ENCODE measurements around the gene SETD6. TPM values are rescaled to one million over a fixed set of nuclear protein-coding genes. Genes with fewer than 3 reads are reported as not detected.

SETD6 gene
- total and polyA plus RNA-seq, 9 of the 15 experiments (the other 6 are each of a cell fraction or from before 2014, with no cell fraction given) = 9.2 to 40.9 (median 19.8) TPM

GRCh38 chr16:58493756-58494431 lies 21.4 kb upstream of the SETD6 start:
- H3K9ac ChIP-seq (ENCODE audit: insufficient read depth in 1 of 2, low read depth in 2 of 2, low read length in 2 of 2) = peak overlapping the region in 1 of 2 experiments; percentile 55; a peak in 1 of 4 replicates
- in situ Hi-C loops (cut with MboI) = loop anchor here (5.0 kb wide), 1 partner anchor 157 kb away; no protein-coding TSS in a partner anchor
- intact Hi-C loops (cut with micrococcal nuclease) = no loop called here

More at GRCh38 chr16:58493756-58494431, 21.4 kb upstream of the SETD6 start:
- Histone ChIP-seq H3K27ac (ENCODE audit: extremely low read depth, low read depth, low read length) (no peak overlapping the region), H3K4me2 (ENCODE audit: insufficient read depth, low read length) (no peak overlapping the region), H3K27me3 (ENCODE audit: control insufficient read depth in 2 of 2, insufficient read depth in 2 of 2, low read length in 2 of 2) (peaks cover 0 to 33% of the 10 kb centered on the region in 2 experiments; a peak in 3 of 5 replicates), H2AFZ (ENCODE audit: low read depth, low read length) (no peak overlapping the region), H3K4me1 (replicated peaks in 1 of 2; ENCODE audit: control insufficient read depth in 2 of 2, insufficient read depth in 2 of 2, low read length in 2 of 2) (peaks cover 3 to 30% of the 10 kb centered on the region in 2 experiments; a peak in 4 of 5 replicates), H3K9me3 (replicated peaks; ENCODE audit: control insufficient read depth, insufficient read depth, low read depth, low read length) (no peaks in the 10 kb centered on the region), H3K79me2 (ENCODE audit: control insufficient read depth, insufficient read depth, low read length) (no peaks in the 10 kb centered on the region), H3K36me3 (ENCODE audit: control insufficient read depth, insufficient read depth, low read length) (no peaks in the 10 kb centered on the region), H4K20me1 (replicated peaks; ENCODE audit: control insufficient read depth, insufficient read depth, low read length) (peaks cover 15% of the 10 kb centered on the region; the same call in 1 of the 2 replicates), H3K4me3 (no peak overlapping the region), H3K9me1 (ENCODE audit: control insufficient read depth, insufficient read depth, low read length) (peaks cover 2% of the 10 kb centered on the region)
- ChIA-PET CTCF (ENCODE audit: low intra/inter-chr PET ratio) (no interaction called here), POLR2A (interaction anchor here (0.8 to 2.1 kb wide), 3 partner anchors 8 to 21 kb away, joined by 3 to 7 read pairs (median 4); no protein-coding TSS in a partner anchor)
- 5% methylated on average over 17 of the region's 20 CpGs for WGBS (ENCODE audit: insufficient coverage, low coverage, missing lambda C conversion rate)
- BruUV-seq (replicated peaks) = no TSS peak
- no peak for TF ChIP-seq TCFL5 (CRISPR knock-in tag; conservative IDR thresholded peaks at IDR 0.05)
- TF ChIP-seq E4F1 (CRISPR knock-in tag; IDR thresholded peaks at IDR 0.05; ENCODE audit: borderline replicate concordance) = no peak
- TF ChIP-seq CSDE1 (IDR thresholded peaks at IDR 0.05) = no peak
- TF ChIP-seq TFAM (CRISPR knock-in tag; conservative IDR thresholded peaks at IDR 0.05) = no peak
- TF ChIP-seq ZBTB43 (CRISPR knock-in tag; IDR thresholded peaks at IDR 0.05) = no peak
- no peak for TF ChIP-seq U2AF2 (optimal IDR thresholded peaks at IDR 0.05; ENCODE audit: low read depth, low read length)
- TF ChIP-seq, protein P1, sequence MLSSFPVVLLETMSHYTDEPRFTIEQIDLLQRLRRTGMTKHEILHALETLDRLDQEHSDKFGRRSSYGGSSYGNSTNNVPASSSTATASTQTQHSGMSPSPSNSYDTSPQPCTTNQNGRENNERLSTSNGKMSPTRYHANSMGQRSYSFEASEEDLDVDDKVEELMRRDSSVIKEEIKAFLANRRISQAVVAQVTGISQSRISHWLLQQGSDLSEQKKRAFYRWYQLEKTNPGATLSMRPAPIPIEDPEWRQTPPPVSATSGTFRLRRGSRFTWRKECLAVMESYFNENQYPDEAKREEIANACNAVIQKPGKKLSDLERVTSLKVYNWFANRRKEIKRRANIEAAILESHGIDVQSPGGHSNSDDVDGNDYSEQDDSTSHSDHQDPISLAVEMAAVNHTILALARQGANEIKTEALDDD (IDR thresholded peaks at IDR 0.05) = no peak
- TF ChIP-seq YY1 (IDR thresholded peaks at IDR 0.05; ENCODE audit: borderline replicate concordance in 1 of 3, control insufficient read depth in 1 of 3, extremely low read depth in 1 of 3, insufficient read depth in 3 of 3, insufficient read length in 1 of 3, insufficient replicate concordance in 2 of 3, low read depth in 1 of 3, low read length in 2 of 3) = no peak
- no peak for ATAC-seq
- no peak for DNase-seq (ENCODE audit: extremely low read depth in 1 of 4, low spot score in 3 of 4)
- no peak for FAIRE-seq
